ENCODE data around the gene RNASEH1. TPM values are rescaled to one million over a fixed set of nuclear protein-coding genes. Genes with fewer than 3 reads are reported as not detected.

RNASEH1 gene
- total and polyA plus RNA-seq, 2 of the 13 experiments (the other 11 are each of a cell fraction or from before 2014, with no cell fraction given), result 14.5 to 57.4 TPM

GRCh38 chr2:3523551-3524041 lies 34.5 kb downstream of the RNASEH1 start (continued):
- TF ChIP-seq GTF3A (CRISPR knock-in tag; conservative IDR thresholded peaks at IDR 0.05), result no peak
- no peak for TF ChIP-seq EP300 (IDR thresholded peaks at IDR 0.05; ENCODE audit: low read depth in 2 of 2, low read length in 2 of 2)
- TF ChIP-seq EP300 (CRISPR knock-in tag; IDR thresholded peaks at IDR 0.05; ENCODE audit: borderline replicate concordance), result 0 out of 2 replicates have a peak, but pooled peaks have one; percentile 26
- TF ChIP-seq KAT8 (CRISPR knock-in tag; IDR thresholded peaks at IDR 0.05), result no peak
- 0 out of 2 replicates have a peak, but pooled peaks have one; percentile 51 for TF ChIP-seq ATF3 (CRISPR knock-in tag; IDR thresholded peaks at IDR 0.05)
- TF ChIP-seq ARNT (IDR thresholded peaks at IDR 0.05), result no peak
- no peak for TF ChIP-seq ZNF501 (CRISPR knock-in tag; IDR thresholded peaks at IDR 0.05)
- no peak for TF ChIP-seq TCF12 (IDR thresholded peaks at IDR 0.05)
- no peak for TF ChIP-seq TCF12 (CRISPR knock-in tag; IDR thresholded peaks at IDR 0.05)
- TF ChIP-seq DMAP1 (CRISPR knock-in tag; IDR thresholded peaks at IDR 0.05), result peak; percentile 57; the same call in 1 of the 2 replicates
- TF ChIP-seq NR2F6 (IDR thresholded peaks at IDR 0.05), result peak; percentile 87
- peak; percentile 76 for TF ChIP-seq NR2F6 (CRISPR knock-in tag; IDR thresholded peaks at IDR 0.05)
- no peak for TF ChIP-seq HNRNPUL1 (IDR thresholded peaks at IDR 0.05; ENCODE audit: low read depth, low read length)
- no peak for TF ChIP-seq NFIB (CRISPR knock-in tag; IDR thresholded peaks at IDR 0.05; ENCODE audit: borderline replicate concordance)
- TF ChIP-seq PCBP1 (IDR thresholded peaks at IDR 0.05; ENCODE audit: borderline replicate concordance, low read depth, low read length), result no peak
- TF ChIP-seq SOX5 (CRISPR knock-in tag; IDR thresholded peaks at IDR 0.05; ENCODE audit: borderline replicate concordance), result no peak
- no peak for TF ChIP-seq HMGXB3 (CRISPR knock-in tag; IDR thresholded peaks at IDR 0.05; ENCODE audit: borderline replicate concordance)
- no peak for TF ChIP-seq SP5 (CRISPR knock-in tag; IDR thresholded peaks at IDR 0.05; ENCODE audit: borderline replicate concordance, low read depth)
- no peak for TF ChIP-seq NKX3-1 (CRISPR knock-in tag; IDR thresholded peaks at IDR 0.05)
- TF ChIP-seq PHF8 (CRISPR knock-in tag; IDR thresholded peaks at IDR 0.05), result 0 out of 2 replicates have a peak, but pooled peaks have one; percentile 15
- TF ChIP-seq ARID3A (IDR thresholded peaks at IDR 0.05; ENCODE audit: low read depth, low read length), result no peak
- TF ChIP-seq KDM4B (CRISPR knock-in tag; IDR thresholded peaks at IDR 0.05), result no peak

Data from HepG2 (cell line).